ENCODE results near the gene CDR2. TPM values are rescaled to one million over a fixed set of nuclear protein-coding genes. Genes with fewer than 3 reads are reported as not detected.

CDR2 gene
- total and polyA plus RNA-seq, 2 of the 13 experiments (the other 11 are each of a cell fraction or from before 2014, with no cell fraction given) = 59.0 to 78.9 TPM

DNA sequence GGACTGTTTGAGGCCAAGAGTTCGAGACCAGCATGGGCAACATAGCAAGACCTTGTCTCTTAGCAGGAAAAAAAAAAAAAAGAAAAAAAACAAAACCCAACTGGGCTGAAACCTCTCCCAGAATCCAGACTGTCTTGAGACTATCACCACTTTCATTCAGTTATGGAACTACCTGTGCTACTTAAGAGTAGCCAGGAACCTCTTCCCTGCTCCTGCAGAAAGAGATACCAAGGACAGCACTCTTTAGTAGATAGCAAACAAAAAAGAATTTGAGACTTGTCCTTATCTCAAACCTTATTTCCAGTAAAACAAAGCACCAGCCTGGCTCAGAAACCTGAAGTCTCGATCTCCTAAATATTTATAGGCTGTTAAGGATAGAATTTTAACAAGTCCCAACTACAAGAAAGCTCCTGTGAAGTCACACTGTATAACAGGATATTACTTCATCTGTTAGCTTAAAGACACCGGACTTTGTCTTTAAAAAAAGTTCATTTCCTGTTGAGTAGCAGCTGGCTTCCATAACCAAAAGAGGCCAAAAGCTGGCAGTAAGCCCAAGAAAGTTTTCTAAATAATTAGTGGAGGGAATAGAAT lies 5.1 kb downstream of the CDR2 start (continued):
- TF ChIP-seq, protein P1, sequence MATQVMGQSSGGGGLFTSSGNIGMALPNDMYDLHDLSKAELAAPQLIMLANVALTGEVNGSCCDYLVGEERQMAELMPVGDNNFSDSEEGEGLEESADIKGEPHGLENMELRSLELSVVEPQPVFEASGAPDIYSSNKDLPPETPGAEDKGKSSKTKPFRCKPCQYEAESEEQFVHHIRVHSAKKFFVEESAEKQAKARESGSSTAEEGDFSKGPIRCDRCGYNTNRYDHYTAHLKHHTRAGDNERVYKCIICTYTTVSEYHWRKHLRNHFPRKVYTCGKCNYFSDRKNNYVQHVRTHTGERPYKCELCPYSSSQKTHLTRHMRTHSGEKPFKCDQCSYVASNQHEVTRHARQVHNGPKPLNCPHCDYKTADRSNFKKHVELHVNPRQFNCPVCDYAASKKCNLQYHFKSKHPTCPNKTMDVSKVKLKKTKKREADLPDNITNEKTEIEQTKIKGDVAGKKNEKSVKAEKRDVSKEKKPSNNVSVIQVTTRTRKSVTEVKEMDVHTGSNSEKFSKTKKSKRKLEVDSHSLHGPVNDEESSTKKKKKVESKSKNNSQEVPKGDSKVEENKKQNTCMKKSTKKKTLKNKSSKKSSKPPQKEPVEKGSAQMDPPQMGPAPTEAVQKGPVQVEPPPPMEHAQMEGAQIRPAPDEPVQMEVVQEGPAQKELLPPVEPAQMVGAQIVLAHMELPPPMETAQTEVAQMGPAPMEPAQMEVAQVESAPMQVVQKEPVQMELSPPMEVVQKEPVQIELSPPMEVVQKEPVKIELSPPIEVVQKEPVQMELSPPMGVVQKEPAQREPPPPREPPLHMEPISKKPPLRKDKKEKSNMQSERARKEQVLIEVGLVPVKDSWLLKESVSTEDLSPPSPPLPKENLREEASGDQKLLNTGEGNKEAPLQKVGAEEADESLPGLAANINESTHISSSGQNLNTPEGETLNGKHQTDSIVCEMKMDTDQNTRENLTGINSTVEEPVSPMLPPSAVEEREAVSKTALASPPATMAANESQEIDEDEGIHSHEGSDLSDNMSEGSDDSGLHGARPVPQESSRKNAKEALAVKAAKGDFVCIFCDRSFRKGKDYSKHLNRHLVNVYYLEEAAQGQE (IDR thresholded peaks at IDR 0.05; ENCODE audit: borderline replicate concordance in 1 of 2, low read depth in 1 of 2, low read length in 2 of 2) = peak; percentile 16 to 89
- no peak for TF ChIP-seq ZNF577 (CRISPR knock-in tag; IDR thresholded peaks at IDR 0.05; ENCODE audit: borderline replicate concordance, low read depth)
- TF ChIP-seq RXRB (CRISPR knock-in tag; IDR thresholded peaks at IDR 0.05; ENCODE audit: borderline replicate concordance) = peak; percentile 40; the same call in 1 of the 2 replicates
- peak; percentile 72 for TF ChIP-seq RCOR2 (CRISPR knock-in tag; IDR thresholded peaks at IDR 0.05)
- no peak for TF ChIP-seq ZNF619 (CRISPR knock-in tag; IDR thresholded peaks at IDR 0.05)
- TF ChIP-seq RARA (CRISPR knock-in tag; IDR thresholded peaks at IDR 0.05) = 0 out of 2 replicates have a peak, but pooled peaks have one; percentile 31
- 0 out of 2 replicates have a peak, but pooled peaks have one; percentile 43 for TF ChIP-seq ZNF567 (CRISPR knock-in tag; IDR thresholded peaks at IDR 0.05; ENCODE audit: borderline replicate concordance)
- 0 out of 2 replicates have a peak, but pooled peaks have one; percentile 0 for TF ChIP-seq ZNF331 (CRISPR knock-in tag; IDR thresholded peaks at IDR 0.05)
- TF ChIP-seq, protein P2, sequence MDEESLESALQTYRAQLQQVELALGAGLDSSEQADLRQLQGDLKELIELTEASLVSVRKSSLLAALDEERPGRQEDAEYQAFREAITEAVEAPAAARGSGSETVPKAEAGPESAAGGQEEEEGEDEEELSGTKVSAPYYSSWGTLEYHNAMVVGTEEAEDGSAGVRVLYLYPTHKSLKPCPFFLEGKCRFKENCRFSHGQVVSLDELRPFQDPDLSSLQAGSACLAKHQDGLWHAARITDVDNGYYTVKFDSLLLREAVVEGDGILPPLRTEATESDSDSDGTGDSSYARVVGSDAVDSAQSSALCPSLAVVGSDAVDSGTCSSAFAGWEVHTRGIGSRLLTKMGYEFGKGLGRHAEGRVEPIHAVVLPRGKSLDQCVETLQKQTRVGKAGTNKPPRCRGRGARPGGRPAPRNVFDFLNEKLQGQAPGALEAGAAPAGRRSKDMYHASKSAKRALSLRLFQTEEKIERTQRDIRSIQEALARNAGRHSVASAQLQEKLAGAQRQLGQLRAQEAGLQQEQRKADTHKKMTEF (CRISPR knock-in tag; IDR thresholded peaks at IDR 0.05) = peak; percentile 51; the same call in 1 of the 2 replicates
- peak; percentile 61 for TF ChIP-seq FOXA3 (CRISPR knock-in tag; IDR thresholded peaks at IDR 0.05)
- TF ChIP-seq, protein P3, sequence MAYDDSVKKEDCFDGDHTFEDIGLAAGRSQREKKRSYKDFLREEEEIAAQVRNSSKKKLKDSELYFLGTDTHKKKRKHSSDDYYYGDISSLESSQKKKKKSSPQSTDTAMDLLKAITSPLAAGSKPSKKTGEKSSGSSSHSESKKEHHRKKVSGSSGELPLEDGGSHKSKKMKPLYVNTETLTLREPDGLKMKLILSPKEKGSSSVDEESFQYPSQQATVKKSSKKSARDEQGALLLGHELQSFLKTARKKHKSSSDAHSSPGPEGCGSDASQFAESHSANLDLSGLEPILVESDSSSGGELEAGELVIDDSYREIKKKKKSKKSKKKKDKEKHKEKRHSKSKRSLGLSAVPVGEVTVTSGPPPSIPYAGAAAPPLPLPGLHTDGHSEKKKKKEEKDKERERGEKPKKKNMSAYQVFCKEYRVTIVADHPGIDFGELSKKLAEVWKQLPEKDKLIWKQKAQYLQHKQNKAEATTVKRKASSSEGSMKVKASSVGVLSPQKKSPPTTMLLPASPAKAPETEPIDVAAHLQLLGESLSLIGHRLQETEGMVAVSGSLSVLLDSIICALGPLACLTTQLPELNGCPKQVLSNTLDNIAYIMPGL (CRISPR knock-in tag; IDR thresholded peaks at IDR 0.05; ENCODE audit: borderline replicate concordance in 1 of 2, low read depth in 1 of 2) = peak in 1 of 2 experiments; percentile 53; a peak in 1 of 4 replicates
- TF ChIP-seq ZNF552 (CRISPR knock-in tag; IDR thresholded peaks at IDR 0.05; ENCODE audit: borderline replicate concordance) = no peak
- no peak for TF ChIP-seq TCF12 (IDR thresholded peaks at IDR 0.05)
- TF ChIP-seq TCF12 (CRISPR knock-in tag; IDR thresholded peaks at IDR 0.05) = peak; percentile 28; the same call in 1 of the 2 replicates
- TF ChIP-seq KMT2A (CRISPR knock-in tag; IDR thresholded peaks at IDR 0.05) = peak; percentile 35; the same call in 1 of the 2 replicates
- 0 out of 2 replicates have a peak, but pooled peaks have one; percentile 52 for TF ChIP-seq POGZ (CRISPR knock-in tag; IDR thresholded peaks at IDR 0.05)
- no peak for TF ChIP-seq MATR3 (CRISPR knock-in tag; IDR thresholded peaks at IDR 0.05)
- no peak for TF ChIP-seq SP4 (CRISPR knock-in tag; IDR thresholded peaks at IDR 0.05)

All from HepG2 (cell line).